Activated gamma-delta T cell treated with Interleukin-2 at 50 U/mL for 16 hours (primary cell): ENCODE data around the gene MAP1LC3B.

Experiments used
- DNase-seq: peaks from one replicate; pipeline ENCODE4 v3.0.0-alpha.2; 2020

Gene MAP1LC3B

DNA sequence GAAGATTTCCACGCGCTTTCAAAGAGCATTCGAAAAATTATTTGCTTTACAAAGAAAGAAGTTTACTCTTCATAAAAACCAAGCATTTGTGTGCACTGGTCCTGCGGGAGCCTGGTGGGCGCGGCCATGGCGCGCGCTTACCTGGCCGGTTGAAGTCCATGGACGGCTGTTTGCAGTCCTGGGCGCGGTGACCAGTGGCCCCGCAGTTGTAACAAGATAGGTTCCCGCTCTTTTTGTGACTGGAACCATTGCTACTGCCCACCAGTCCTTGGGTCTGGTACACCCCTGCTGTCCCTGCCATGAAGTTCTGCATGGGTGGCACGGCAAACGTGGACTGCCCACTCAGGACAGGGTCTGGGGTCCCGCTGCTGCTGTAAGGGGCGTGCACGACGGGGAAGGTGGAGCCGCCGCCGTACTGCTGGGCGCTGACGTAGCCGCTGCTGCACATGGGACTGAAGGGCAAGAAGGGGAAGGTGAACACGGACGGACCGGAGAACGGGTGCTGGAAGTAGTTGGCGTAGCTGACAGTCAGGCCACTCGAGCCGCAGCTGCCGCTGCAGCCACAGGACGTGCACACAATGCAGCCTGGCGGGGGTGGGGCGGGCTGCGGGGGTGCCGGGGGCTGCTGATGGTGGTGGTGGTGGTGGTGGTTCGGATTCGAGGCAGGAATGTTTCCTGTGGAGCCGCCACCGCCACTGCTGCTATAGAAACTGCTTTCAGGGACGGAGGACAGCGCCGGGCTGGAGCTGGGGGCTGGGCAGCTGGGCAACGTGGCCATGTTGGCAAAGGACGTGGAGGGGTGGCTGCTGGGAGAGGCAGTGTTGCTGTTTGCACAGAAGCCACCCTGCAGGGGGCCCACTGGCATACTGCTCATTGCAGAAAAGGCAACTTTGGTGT lies 19.5 kb downstream of the MAP1LC3B start:
- DNase-seq = no peak

GRCh38 chr16:87412371-87412995 lies 20.3 kb downstream of the MAP1LC3B start:
- no peak for DNase-seq

DNA sequence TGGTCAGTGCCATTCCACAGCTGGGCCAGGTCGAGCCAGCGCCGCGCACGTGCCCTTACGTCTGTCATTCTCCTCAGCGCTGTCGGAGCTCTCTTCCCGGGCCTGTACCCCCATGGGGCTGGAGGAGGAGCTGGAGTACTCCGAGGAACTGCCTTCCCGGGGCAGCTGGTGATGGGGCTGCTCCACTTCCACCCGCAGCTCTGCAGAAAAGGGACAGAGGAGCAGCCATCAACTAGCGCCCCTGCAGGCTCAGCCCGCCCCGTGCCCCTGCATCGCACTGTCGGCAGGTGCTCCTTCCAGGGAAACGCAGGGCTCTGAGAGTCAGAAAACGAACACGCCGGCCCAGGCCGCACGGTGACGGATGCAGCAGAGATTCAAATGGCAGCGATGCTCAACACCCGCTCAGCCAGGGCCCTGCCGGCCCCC lies 20.9 kb downstream of the MAP1LC3B start:
- no peak for DNase-seq

GRCh38 chr16:87414251-87414680 lies 22.1 kb downstream of the MAP1LC3B start:
- DNase-seq = no peak

DNA sequence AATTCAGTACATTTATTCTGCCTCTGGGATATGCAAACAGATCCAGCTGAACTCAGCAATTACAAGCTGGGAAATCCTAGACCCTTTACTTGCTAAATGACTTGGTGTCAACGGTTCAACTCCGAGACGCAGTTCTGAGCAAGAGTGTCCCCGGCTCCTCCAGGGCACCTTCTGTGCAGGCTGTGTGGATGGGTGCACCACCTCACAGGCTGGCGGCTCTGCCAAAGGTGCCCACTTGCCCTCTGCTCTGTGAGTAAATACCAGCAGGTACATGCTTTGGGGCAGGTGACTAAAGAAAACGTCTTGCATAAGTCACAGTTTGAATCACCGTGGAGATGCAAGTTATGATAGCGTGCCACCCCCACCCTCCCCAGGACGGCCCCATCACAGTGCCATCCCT lies 23.3 kb downstream of the MAP1LC3B start:
- DNase-seq = no peak

DNA sequence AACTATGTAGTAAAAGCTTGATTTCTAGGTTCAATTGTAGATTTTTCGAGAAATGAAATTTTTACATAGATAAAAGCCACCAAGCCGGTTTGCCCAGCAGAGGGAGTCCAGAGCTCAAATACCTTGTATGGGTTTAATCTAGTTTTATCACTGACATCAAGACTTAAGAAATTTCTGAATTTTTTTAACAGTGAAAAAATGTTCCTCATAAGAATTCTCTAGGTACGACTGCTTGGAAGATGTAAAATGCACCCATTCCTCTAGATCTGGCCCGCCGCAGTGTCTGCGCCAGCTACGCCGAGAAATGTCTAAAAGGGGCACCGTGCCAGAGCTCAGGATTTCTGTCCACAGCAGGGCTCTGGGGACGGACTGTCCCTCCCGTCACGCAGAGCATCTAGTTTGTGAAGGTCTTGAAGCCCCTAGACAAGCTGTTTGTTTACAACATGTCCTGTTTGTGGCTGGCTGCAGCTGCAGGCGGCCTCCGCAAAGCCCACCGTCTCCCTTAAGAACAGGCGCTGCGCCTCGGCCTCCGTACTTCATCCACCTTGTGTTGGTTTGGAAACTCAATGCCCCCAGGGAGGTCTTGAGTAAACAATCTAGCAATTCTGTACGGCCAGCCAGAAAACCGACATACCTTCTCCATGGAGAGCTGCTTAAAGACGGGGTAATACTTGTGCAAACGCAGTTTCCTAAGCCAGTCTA lies 24.8 kb downstream of the MAP1LC3B start:
- DNase-seq = no peak

DNA sequence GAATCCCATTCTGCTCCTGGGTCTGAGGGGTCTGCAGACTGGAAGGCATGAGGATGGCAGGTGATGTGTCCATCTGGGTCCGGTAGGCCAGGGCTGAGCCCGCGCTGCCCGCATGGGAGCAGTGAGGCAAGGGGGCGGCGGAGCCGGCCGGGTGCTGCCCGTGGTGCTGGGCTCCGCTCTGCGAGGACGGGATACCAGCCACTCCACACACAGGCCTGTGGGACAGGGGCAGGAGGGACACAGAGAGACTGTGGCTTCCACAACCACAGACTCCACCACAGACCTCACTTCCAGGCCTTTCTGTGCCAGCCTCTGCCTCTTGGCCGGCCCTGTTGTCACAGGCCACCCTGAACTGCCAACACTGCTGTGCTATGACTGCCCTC lies 25.4 kb downstream of the MAP1LC3B start:
- no peak for DNase-seq

GRCh38 chr16:87418216-87418615 lies 26.1 kb downstream of the MAP1LC3B start:
- no peak for DNase-seq

- DNase-seq = no peak
Measured at GRCh38 chr16:87418644-87419043, 26.5 kb downstream of the MAP1LC3B start.

GRCh38 chr16:87420026-87421002 lies 28.2 kb downstream of the MAP1LC3B start:
- DNase-seq = no peak

GRCh38 chr16:87421003-87421912 lies 29.1 kb downstream of the MAP1LC3B start:
- no peak for DNase-seq

DNA sequence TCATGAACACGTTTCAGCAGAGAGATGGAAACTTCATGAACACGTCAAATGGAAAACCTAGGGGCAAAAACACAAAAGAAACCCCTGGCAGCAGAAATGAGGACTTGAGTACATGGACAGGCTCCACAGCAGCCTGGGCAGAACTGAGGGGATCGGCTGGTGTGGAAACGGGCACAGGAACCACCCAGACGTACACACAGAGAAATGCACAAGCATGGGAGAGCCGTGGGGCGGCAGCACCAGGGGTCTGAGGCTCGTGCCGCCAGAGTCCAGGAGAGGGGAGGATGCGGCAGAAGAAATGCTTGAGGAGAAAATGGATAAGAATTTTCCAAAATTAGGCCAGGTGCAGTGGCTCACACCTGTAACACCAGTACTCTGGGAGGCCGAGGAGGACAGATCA lies 30.0 kb downstream of the MAP1LC3B start:
- DNase-seq = no peak

DNA sequence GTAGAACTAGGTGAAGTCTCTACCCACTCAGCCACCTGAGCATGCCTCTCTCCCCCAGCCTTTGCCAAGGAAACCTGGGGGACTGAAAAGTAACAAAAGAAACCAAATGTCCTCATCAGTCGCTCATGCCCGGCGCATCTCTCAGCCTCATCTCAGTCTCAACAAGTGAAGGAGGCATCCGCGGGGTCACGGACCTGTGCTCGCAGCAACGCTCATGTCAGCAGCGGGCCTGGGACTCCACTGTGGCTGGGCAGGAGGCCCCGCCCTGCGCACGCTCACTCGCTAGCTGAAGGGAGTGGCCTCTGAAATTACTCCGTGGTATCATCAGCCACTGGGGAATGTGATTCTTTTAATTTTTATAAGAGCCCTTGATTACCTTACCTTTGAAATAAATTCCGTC lies 31.3 kb downstream of the MAP1LC3B start:
- no peak for DNase-seq

GRCh38 chr16:87424266-87424665 lies 32.1 kb downstream of the MAP1LC3B start:
- DNase-seq = no peak

GRCh38 chr16:87425941-87426340 lies 33.8 kb downstream of the MAP1LC3B start:
- no peak for DNase-seq

GRCh38 chr16:87426423-87427215 lies 34.5 kb downstream of the MAP1LC3B start:
- no peak for DNase-seq

GRCh38 chr16:87431926-87432325 lies 39.8 kb downstream of the MAP1LC3B start:
- DNase-seq = no peak

GRCh38 chr16:87432330-87432915 lies 40.3 kb downstream of the MAP1LC3B start:
- no peak for DNase-seq

DNA sequence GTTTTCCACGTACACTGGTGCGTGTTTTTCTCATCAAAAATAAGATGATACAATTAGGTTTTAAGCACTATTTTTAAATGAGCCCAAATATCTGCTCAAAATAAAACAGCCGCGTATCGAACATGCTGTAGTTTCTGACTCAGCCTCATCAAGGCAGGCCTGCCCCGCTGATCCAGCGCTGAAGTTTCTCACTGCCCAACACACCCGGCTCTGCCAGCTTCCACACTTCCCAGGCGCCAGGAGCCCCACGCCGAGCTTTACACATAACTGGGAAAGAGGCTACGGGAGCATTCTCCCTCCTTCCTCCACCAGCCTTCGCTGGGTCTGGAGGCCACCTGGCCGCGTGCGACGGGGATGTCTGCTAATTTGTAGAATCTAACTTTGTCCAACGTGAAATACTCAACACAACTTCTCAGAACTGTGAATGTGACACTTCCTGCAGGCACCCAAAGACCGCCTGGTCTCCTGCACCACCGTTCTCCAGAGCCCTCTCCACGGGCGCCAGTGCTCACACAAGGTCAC lies 42.1 kb downstream of the MAP1LC3B start:
- DNase-seq = no peak
